HepG2 (cell line): ENCODE measurements around the gene APLF.
"Not testable (repeated sequence)": the region's sequence is repeated elsewhere in the genome, so short reads cannot be mapped to it uniquely, and the experiment has no call there.

Experiments used
- ATAD3A ChIP-seq: sonication (generic); formaldehyde crosslinking; IDR thresholded peaks from 2 replicates; pipeline ENCODE4 v1.4.0; 2020; ENCODE audit warnings: missing genetic modification reagents
- CHD4 ChIP-seq: fragments of 200-600 bp; sonication (generic); IDR thresholded peaks from 2 replicates; pipeline ENCODE4 v1.7.0; 2017; ENCODE audit warnings: mild to moderate bottlenecking, low read length, borderline replicate concordance
- DMTF1 ChIP-seq: sonication (generic); formaldehyde crosslinking; IDR thresholded peaks from 2 replicates; pipeline ENCODE4 v1.4.0; 2020; ENCODE audit warnings: mild to moderate bottlenecking, missing genetic modification reagents
- EZH2 ChIP-seq: conservative IDR thresholded peaks from 2 replicates; pipeline ENCODE4 v1.6.1; 2012; ENCODE audit warnings: mild to moderate bottlenecking, low read depth, low read length, moderate library complexity
- FOXK2 ChIP-seq: fragments of 450-650 bp; IDR thresholded peaks from 2 replicates; pipeline ENCODE4 v1.6.1; 2016
- RXRA ChIP-seq: sonication (generic); formaldehyde crosslinking; IDR thresholded peaks from 2 replicates; pipeline ENCODE4 v1.5.1; 2020; ENCODE audit warnings: missing genetic modification reagents

GRCh38 chr2:68595493-68595785 is 128.1 kb downstream of the APLF start:
- not testable (repeated sequence) for TF ChIP-seq EZH2; RXRA (CRISPR knock-in tag); CHD4; DMTF1 (CRISPR knock-in tag); ATAD3A (CRISPR knock-in tag); FOXK2
